A673 (cell line): ENCODE measurements around the gene GCC2.

ENCODE experiments used
- EZH2 ChIP-seq: fragments of 200-600 bp; sonication (generic); IDR thresholded peaks from 2 replicates; pipeline ENCODE4 v1.6.1; 2017; ENCODE audit warnings: borderline replicate concordance, low read depth, mild to moderate bottlenecking, mixed read lengths, antibody characterized with exemption, low read length; ENCODE audit not compliant: poor library complexity, severe bottlenecking
- TF ChIP-seq, protein P1 (sequence below): fragments of 300-800, 200-600 bp; sonication (generic); conservative IDR thresholded peaks from 2 replicates; pipeline ENCODE4 v1.5.1; 2017; ENCODE audit warnings: low read depth, mild to moderate bottlenecking, antibody characterized with exemption, low read length, moderate library complexity, mixed read lengths

DNA sequence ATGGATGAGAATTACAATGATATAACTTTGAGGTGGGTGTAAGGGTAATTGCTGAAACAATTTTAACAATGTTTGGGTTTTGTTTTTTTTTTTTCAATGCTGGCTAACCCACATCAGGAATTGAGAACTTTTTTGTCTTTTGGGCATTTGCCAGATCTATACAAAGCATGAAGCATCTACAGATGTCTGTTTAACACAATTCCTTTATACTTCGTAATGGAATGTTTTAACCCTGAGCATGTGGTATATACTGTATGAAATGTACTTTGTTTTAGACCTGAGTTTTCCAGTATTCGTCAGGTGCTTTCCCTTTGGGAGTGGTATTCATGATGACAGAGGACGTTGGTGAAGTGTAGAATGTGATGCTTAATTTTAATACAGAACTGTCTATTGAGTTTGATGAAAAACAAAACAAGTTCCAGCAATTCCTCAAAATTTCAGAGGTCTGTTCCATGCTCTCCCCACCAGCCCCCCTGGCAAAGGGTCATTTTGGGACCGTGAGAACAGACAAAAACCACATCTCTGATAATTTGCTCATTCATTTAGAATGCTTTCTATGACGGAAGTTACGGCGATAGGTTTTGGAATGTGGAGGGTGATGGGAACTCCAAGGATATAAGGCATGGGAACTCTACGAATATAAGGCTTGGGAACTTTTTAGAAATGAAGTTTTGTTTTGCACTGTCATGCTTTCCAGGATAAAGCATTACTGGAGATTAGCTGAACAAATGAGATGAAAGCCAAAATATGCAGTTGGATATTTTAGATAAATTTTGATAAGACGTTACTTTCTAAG is 99.4 kb downstream of the GCC2 start:
- no peak for TF ChIP-seq EZH2
- TF ChIP-seq, protein P1, sequence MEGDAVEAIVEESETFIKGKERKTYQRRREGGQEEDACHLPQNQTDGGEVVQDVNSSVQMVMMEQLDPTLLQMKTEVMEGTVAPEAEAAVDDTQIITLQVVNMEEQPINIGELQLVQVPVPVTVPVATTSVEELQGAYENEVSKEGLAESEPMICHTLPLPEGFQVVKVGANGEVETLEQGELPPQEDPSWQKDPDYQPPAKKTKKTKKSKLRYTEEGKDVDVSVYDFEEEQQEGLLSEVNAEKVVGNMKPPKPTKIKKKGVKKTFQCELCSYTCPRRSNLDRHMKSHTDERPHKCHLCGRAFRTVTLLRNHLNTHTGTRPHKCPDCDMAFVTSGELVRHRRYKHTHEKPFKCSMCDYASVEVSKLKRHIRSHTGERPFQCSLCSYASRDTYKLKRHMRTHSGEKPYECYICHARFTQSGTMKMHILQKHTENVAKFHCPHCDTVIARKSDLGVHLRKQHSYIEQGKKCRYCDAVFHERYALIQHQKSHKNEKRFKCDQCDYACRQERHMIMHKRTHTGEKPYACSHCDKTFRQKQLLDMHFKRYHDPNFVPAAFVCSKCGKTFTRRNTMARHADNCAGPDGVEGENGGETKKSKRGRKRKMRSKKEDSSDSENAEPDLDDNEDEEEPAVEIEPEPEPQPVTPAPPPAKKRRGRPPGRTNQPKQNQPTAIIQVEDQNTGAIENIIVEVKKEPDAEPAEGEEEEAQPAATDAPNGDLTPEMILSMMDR: no peak
